ENCODE measurements around the gene PABPN1. TPM values are rescaled to one million over a fixed set of nuclear protein-coding genes. Genes with fewer than 3 reads are reported as not detected.

The PABPN1 gene
- total RNA-seq, 4 donors from 2014 or later, result 79.3 to 149 (median 116) TPM

DNA sequence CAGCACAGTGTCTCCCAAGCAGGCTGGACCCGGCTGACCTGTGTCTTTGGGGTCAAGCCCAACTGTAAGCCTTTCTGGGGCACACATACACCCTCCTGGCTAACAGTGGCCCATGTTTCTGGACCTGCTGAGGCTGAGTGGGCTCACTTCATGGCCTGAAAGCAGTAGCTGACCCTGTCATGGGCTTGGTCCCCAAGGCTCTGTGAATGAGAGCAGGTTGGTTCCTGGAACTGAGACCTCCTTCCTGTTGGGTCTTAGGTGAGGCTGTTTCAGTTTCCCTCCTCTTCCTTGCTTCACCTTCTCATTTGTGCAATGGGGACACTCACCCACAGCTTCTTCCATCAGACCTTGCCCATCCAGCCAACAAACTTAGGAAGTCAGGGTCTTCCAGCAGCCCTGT, 50.6 kb downstream of the PABPN1 start:
- Histone ChIP-seq H3K4me3 (no peak overlapping the region), H3K27me3 (no peaks in the 10 kb centered on the region), H3K27ac (no peak overlapping the region), H3K36me3 (no peaks in the 10 kb centered on the region), H3K4me1 (no peaks in the 10 kb centered on the region), H3K9me3 (no peaks in the 10 kb centered on the region)
- no peak for DNase-seq
- TF ChIP-seq POLR2A (IDR thresholded peaks at IDR 0.05), result no peak
- TF ChIP-seq CTCF (IDR thresholded peaks at IDR 0.05), result no peak

DNA sequence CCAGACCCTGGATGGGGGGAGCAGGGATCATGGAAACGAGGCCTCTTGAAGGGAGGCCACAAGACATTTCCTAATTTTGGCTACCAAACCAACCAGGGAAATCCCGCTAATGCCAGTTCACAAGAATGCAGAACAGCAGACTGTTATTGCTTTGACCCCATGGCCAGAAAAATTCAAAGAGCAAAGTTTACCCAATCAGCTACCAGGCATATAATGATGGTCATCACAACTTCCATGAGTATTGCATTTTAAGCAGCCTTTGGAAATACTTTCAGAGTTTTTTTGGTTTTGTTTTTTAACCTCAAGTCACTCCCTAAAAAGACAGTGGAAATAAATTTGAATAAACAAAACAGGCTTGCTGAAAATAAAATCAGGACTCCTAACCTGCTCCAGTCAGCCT, 51.3 kb downstream of the PABPN1 start, which contains the start of gene IL25:
Gene IL25, plus strand, starts transcription at position 301 of the 400 bp plus-strand sequence.
- no peak for DNase-seq

DNA sequence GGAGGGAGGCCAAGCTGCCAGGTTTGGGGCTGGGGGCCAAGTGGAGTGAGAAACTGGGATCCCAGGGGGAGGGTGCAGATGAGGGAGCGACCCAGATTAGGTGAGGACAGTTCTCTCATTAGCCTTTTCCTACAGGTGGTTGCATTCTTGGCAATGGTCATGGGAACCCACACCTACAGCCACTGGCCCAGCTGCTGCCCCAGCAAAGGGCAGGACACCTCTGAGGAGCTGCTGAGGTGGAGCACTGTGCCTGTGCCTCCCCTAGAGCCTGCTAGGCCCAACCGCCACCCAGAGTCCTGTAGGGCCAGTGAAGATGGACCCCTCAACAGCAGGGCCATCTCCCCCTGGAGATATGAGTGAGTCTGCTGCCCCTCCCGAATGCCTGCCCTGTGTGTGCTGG, 51.8 kb downstream of the PABPN1 start:
- Histone ChIP-seq H3K9me3 (no peaks in the 10 kb centered on the region), H3K4me3 (no peak overlapping the region), H3K36me3 (no peaks in the 10 kb centered on the region), H3K27ac (no peak overlapping the region), H3K27me3 (no peaks in the 10 kb centered on the region), H3K4me1 (no peaks in the 10 kb centered on the region)
- DNase-seq, result no peak
- TF ChIP-seq CTCF (IDR thresholded peaks at IDR 0.05) (no peak), POLR2A (IDR thresholded peaks at IDR 0.05) (no peak)

More for the DNA sequence above, 51.3 kb downstream of the PABPN1 start, which contains the start of gene IL25:
- no peaks in the 10 kb centered on the region for H3K36me3 ChIP-seq
- no peak within 1 kb of the TSS for H3K4me3 ChIP-seq
- no peaks in the 10 kb centered on the region for H3K27me3 ChIP-seq
- H3K9me3 ChIP-seq, result no peaks in the 10 kb centered on the region
- no peak within 1 kb of the TSS for H3K27ac ChIP-seq
- no peaks in the 10 kb centered on the region for H3K4me1 ChIP-seq
- TF ChIP-seq CTCF (IDR thresholded peaks at IDR 0.05) (no peak), POLR2A (IDR thresholded peaks at IDR 0.05) (no peak)

Other genes starting within 250 kb of the PABPN1 start
- gene ACIN1, start 226.3 kb upstream of the PABPN1 start, total RNA-seq, result 100 to 1,000 TPM; 130 to 281 (median 238) TPM
- gene C14orf119, start 226.0 kb upstream of the PABPN1 start, total RNA-seq, result 10 to 100 TPM in 3 of 4 donors, 1 to 10 TPM in 1; 5.0 to 30.3 (median 18.8) TPM
- not detected for gene CIROP, start 216.5 kb upstream of the PABPN1 start, total RNA-seq
- not detected for gene CEBPE, start 202.2 kb upstream of the PABPN1 start, total RNA-seq
- gene SLC7A8, start 137.8 kb upstream of the PABPN1 start, total RNA-seq, result 10 to 100 TPM; 21.8 to 56.9 (median 35.0) TPM
- not detected for gene RNF212B, start 83.5 kb upstream of the PABPN1 start, total RNA-seq
- gene HOMEZ, start 35.3 kb upstream of the PABPN1 start, total RNA-seq, result 10 to 100 TPM; 10.5 to 23.9 (median 15.0) TPM
- gene PPP1R3E, start 18.6 kb upstream of the PABPN1 start, total RNA-seq, result 10 to 100 TPM; 16.5 to 39.2 (median 21.4) TPM
- gene BCL2L2, start 14.6 kb upstream of the PABPN1 start, total RNA-seq, result 10 to 100 TPM; 29.9 to 43.1 (median 32.0) TPM
- 10 to 100 TPM in 1 of 4 donors, 1 to 10 TPM in 3; 1.6 to 19.0 (median 5.2) TPM for gene SLC22A17, start 31.4 kb downstream of the PABPN1 start, total RNA-seq
- 1 to 10 TPM in 3 of 4 donors, not detected in 1; 2.1 to 4.4 (median 4.1) TPM for gene EFS, start 43.7 kb downstream of the PABPN1 start, total RNA-seq
- gene IL25, start 51.4 kb downstream of the PABPN1 start, total RNA-seq, result not detected
- not detected for gene CMTM5, start 55.6 kb downstream of the PABPN1 start, total RNA-seq
- gene MYH6, start 86.8 kb downstream of the PABPN1 start, total RNA-seq, result not detected
- under 1 TPM in 3 of 4 donors, not detected in 1; 0.18 to 0.40 (median 0.19) TPM for gene MYH7, start 114.2 kb downstream of the PABPN1 start, total RNA-seq
- gene NGDN, start 148.2 kb downstream of the PABPN1 start, total RNA-seq, result 10 to 100 TPM; 25.5 to 61.9 (median 35.4) TPM
- gene ZFHX2, start 230.3 kb downstream of the PABPN1 start, total RNA-seq, result 1 to 10 TPM in 2 of 4 donors, under 1 TPM in 2; 0.53 to 7.4 (median 1.0) TPM
- gene THTPA, start 234.8 kb downstream of the PABPN1 start, total RNA-seq, result 10 to 100 TPM; 23.3 to 48.5 (median 37.6) TPM
- gene AP1G2, start 246.3 kb downstream of the PABPN1 start, total RNA-seq, result 100 to 1,000 TPM; 175 to 369 (median 341) TPM

Measured in Peyer's patch (tissue), 4 donors.